A673 (cell line): ENCODE measurements around the gene GABBR1. TPM values are rescaled to one million over a fixed set of nuclear protein-coding genes. Genes with fewer than 3 reads are reported as not detected.
"Not testable (repeated sequence)": the region's sequence is repeated elsewhere in the genome, so short reads cannot be mapped to it uniquely, and the experiment has no call there.

Experiments used
- BruUV-seq: library from RNA; stranded (reverse); fragments of 400-500 nt; replicated peaks from 2 replicates; lab custom pipeline; 2021; lab: Mats Ljungman, UMichigan
- CTCF ChIA-PET: fragments of 300-600 bp; sonication (Branson Sonifier 250); formaldehyde crosslinking; loops from one replicate; lab custom pipeline; 2022; ENCODE audit warnings: antibody characterized with exemption; lab: Charles Lee
- POLR2A ChIA-PET: fragments of 300-600 bp; sonication (Branson Sonifier 250); formaldehyde crosslinking; loops from one replicate; lab custom pipeline; 2022; ENCODE audit warnings: antibody characterized with exemption; ENCODE audit not compliant: low non-redundant PET; lab: Charles Lee
- DNase-seq: peaks from one replicate; pipeline ENCODE4 v3.0.0-alpha.2; 2015; ENCODE audit warnings: low spot score
- H3K27ac ChIP-seq: fragments of 200-600 bp; sonication (generic); 2 replicates; pipeline ENCODE4 v1.5.1; 2016; ENCODE audit warnings: mixed run types, low read depth, mild to moderate bottlenecking, mixed read lengths, antibody characterized with exemption, low read length; ENCODE audit not compliant: poor library complexity, severe bottlenecking
- H3K27me3 ChIP-seq: fragments of 200-600 bp; sonication (generic); replicated peaks from 2 replicates; pipeline ENCODE4 v1.6.1; 2017; ENCODE audit warnings: mixed run types, low read depth, mild to moderate bottlenecking, mixed read lengths, antibody characterized with exemption, low read length; ENCODE audit not compliant: insufficient read depth, poor library complexity
- H3K36me3 ChIP-seq: fragments of 200-600 bp; sonication (generic); 2 replicates; pipeline ENCODE4 v1.6.1; 2016; ENCODE audit warnings: mixed run types, mild to moderate bottlenecking, mixed read lengths, antibody characterized with exemption, low read length; ENCODE audit not compliant: insufficient read depth, poor library complexity, severe bottlenecking
- H3K4me1 ChIP-seq: fragments of 200-600 bp; sonication (generic); 2 replicates; pipeline ENCODE4 v1.6.1; 2017; ENCODE audit warnings: mixed run types, mild to moderate bottlenecking, mixed read lengths, antibody characterized with exemption, low read length; ENCODE audit not compliant: insufficient read depth, poor library complexity, severe bottlenecking
- H3K4me3 ChIP-seq: fragments of 200-600 bp; sonication (generic); 2 replicates; pipeline ENCODE4 v1.5.1; 2016; ENCODE audit warnings: low read depth, mixed run types, mild to moderate bottlenecking, mixed read lengths, low read length; ENCODE audit not compliant: poor library complexity, severe bottlenecking
- H3K9me3 ChIP-seq: fragments of 200-600 bp; sonication (generic); 2 replicates; pipeline ENCODE4 v1.6.1; 2016; ENCODE audit warnings: mixed run types, low read depth, mild to moderate bottlenecking, mixed read lengths, antibody characterized with exemption, low read length; ENCODE audit not compliant: poor library complexity, severe bottlenecking
- CTCF ChIP-seq: fragments of 300-800, 200-600 bp; sonication (generic); conservative IDR thresholded peaks from 2 replicates; pipeline ENCODE4 v1.5.1; 2017; ENCODE audit warnings: low read depth, mild to moderate bottlenecking, antibody characterized with exemption, low read length, moderate library complexity, mixed read lengths
- EZH2 ChIP-seq: fragments of 200-600 bp; sonication (generic); IDR thresholded peaks from 2 replicates; pipeline ENCODE4 v1.6.1; 2017; ENCODE audit warnings: borderline replicate concordance, low read depth, mild to moderate bottlenecking, mixed read lengths, antibody characterized with exemption, low read length; ENCODE audit not compliant: poor library complexity, severe bottlenecking
- intact Hi-C: fragments of 100-400 bp; cut with micrococcal nuclease; formaldehyde crosslinking; loops from one replicate; pipeline ENCODE4 v1.10.0; 2022; ENCODE audit not compliant: unreplicated experiment
- total RNA-seq: library from RNA; stranded (reverse); gene quantifications from 2 replicates; pipeline ENCODE4 v1.2.3, GENCODE V29; 2021

Gene GABBR1
- total RNA-seq, 1 experiment from 2014 or later = 81.3 TPM

GRCh38 chr6:29665942-29666825 is 33.2 kb upstream of the GABBR1 start:
- H3K27ac ChIP-seq = no peak overlapping the region
- TF ChIP-seq EZH2 = no peak
- TF ChIP-seq CTCF = no peak
- intact Hi-C loops = no loop called here
- H3K36me3 ChIP-seq = no peaks in the 10 kb centered on the region
- H3K9me3 ChIP-seq = no peaks in the 10 kb centered on the region
- no peak overlapping the region for H3K4me3 ChIP-seq
- BruUV-seq = no TSS peak
- DNase-seq = no peak
- ChIA-PET CTCF (interaction anchor here (1.2 to 1.7 kb wide), 2 partner anchors 11 to 16 kb away, joined by 3 to 6 read pairs; no protein-coding TSS in a partner anchor), POLR2A (no interaction called here)
- no peaks in the 10 kb centered on the region for H3K4me1 ChIP-seq
- no peaks in the 10 kb centered on the region for H3K27me3 ChIP-seq

GRCh38 chr6:29663300-29664042 is 30.5 kb upstream of the GABBR1 start:
- POLR2A ChIA-PET = no interaction called here
- CTCF ChIA-PET = interaction anchor here (0.7 kb wide), 2 partner anchors 10 to 268 kb away, joined by 3 to 5 read pairs; no protein-coding TSS in a partner anchor
- H3K36me3 ChIP-seq = no peaks in the 10 kb centered on the region
- BruUV-seq = no TSS peak
- DNase-seq = no peak
- H3K4me3 ChIP-seq = no peak overlapping the region
- no peak overlapping the region for H3K27ac ChIP-seq
- no peaks in the 10 kb centered on the region for H3K4me1 ChIP-seq
- H3K27me3 ChIP-seq = no peaks in the 10 kb centered on the region
- intact Hi-C loops = no loop called here
- TF ChIP-seq CTCF = no peak
- no peak for TF ChIP-seq EZH2
- H3K9me3 ChIP-seq = no peaks in the 10 kb centered on the region

GRCh38 chr6:29661502-29662141 is 28.6 kb upstream of the GABBR1 start:
- intact Hi-C loops, POLR2A ChIA-PET, H3K27me3 ChIP-seq, H3K27ac ChIP-seq, H3K9me3 ChIP-seq, H3K36me3 ChIP-seq, BruUV-seq, DNase-seq, H3K4me3 ChIP-seq, H3K4me1 ChIP-seq: not testable (repeated sequence)
- CTCF ChIA-PET = interaction anchor here (0.6 to 1.1 kb wide), 3 partner anchors 10 to 29 kb away, joined by 4 to 7 read pairs (median 5); partner anchors contain the start of gene GABBR1
